ENCODE results near the gene OOEP.

Gene OOEP

GRCh38 chr6:73367761-73368355, 1.8 kb downstream of the OOEP start:
- no peak for DNase-seq (ENCODE audit: low read depth in 2 of 3, low spot score in 2 of 3)

- DNase-seq (ENCODE audit: low read depth in 2 of 3, low spot score in 2 of 3) = no peak
Measured at GRCh38 chr6:73364549-73364948, 5.1 kb downstream of the OOEP start.

- DNase-seq (ENCODE audit: low read depth in 2 of 3, low spot score in 2 of 3) = no peak
Measured at GRCh38 chr6:73364121-73364520, 5.6 kb downstream of the OOEP start.

- DNase-seq (ENCODE audit: low read depth in 2 of 3, low spot score in 2 of 3) = no peak
Measured at GRCh38 chr6:73363537-73363875, 6.2 kb downstream of the OOEP start.

- no peak for DNase-seq (ENCODE audit: low read depth in 2 of 3, low spot score in 2 of 3)
Measured at GRCh38 chr6:73362869-73363536, 6.7 kb downstream of the OOEP start.

GRCh38 chr6:73362358-73362757, 7.3 kb downstream of the OOEP start, which contains the start of gene KHDC3L:
Gene KHDC3L (plus strand): TSS chr6:73362658. CDS start chr6:73362730, 72 bp downstream.
- DNase-seq (ENCODE audit: low read depth in 2 of 3, low spot score in 2 of 3) = no peak

GRCh38 chr6:73353636-73354593, 15.8 kb downstream of the OOEP start, which contains the start of gene DPPA5:
Gene DPPA5 (minus strand): TSS chr6:73354276. CDS start chr6:73354225, 51 bp downstream.
- DNase-seq (ENCODE audit: low read depth in 2 of 3, low spot score in 2 of 3) = no peak

- DNase-seq (ENCODE audit: low read depth in 2 of 3, low spot score in 2 of 3) = no peak
Measured at GRCh38 chr6:73349311-73349710, 20.4 kb downstream of the OOEP start.

GRCh38 chr6:73348550-73349204, 21.0 kb downstream of the OOEP start:
- no peak for DNase-seq (ENCODE audit: low read depth in 2 of 3, low spot score in 2 of 3)

GRCh38 chr6:73343164-73343563, 26.5 kb downstream of the OOEP start:
- DNase-seq (ENCODE audit: low read depth in 2 of 3, low spot score in 2 of 3) = no peak

GRCh38 chr6:73342174-73342573, 27.5 kb downstream of the OOEP start:
- no peak for DNase-seq (ENCODE audit: low read depth in 2 of 3, low spot score in 2 of 3)

GRCh38 chr6:73341335-73341734, 28.4 kb downstream of the OOEP start:
- DNase-seq (ENCODE audit: low read depth in 2 of 3, low spot score in 2 of 3) = no peak

GRCh38 chr6:73340048-73340447, 29.6 kb downstream of the OOEP start:
- DNase-seq (ENCODE audit: low read depth in 2 of 3, low spot score in 2 of 3) = no peak

GRCh38 chr6:73339340-73339739, 30.4 kb downstream of the OOEP start:
- no peak for DNase-seq (ENCODE audit: low read depth in 2 of 3, low spot score in 2 of 3)

GRCh38 chr6:73329201-73329600, 40.5 kb downstream of the OOEP start:
- no peak for DNase-seq (ENCODE audit: low read depth in 2 of 3, low spot score in 2 of 3)

- DNase-seq (ENCODE audit: low read depth in 2 of 3, low spot score in 2 of 3) = no peak
Measured at GRCh38 chr6:73328790-73329189, 40.9 kb downstream of the OOEP start.

- no peak for DNase-seq (ENCODE audit: low read depth in 2 of 3, low spot score in 2 of 3)
Measured at GRCh38 chr6:73325656-73326055, 44.0 kb downstream of the OOEP start.

- no peak for DNase-seq (ENCODE audit: low read depth in 2 of 3, low spot score in 2 of 3)
Measured at GRCh38 chr6:73323323-73323722, 46.4 kb downstream of the OOEP start.
